ENCODE results near the gene PPP2R3B.

The PPP2R3B gene

GRCh38 chrX:368811-369562 lies 17.7 kb downstream of the PPP2R3B start:
- Histone ChIP-seq H3K4me2 (ENCODE audit: insufficient read depth, low read length, poor library complexity, severe bottlenecking) (no peak overlapping the region), H2BK120ac (ENCODE audit: low read depth, low read length) (no peak overlapping the region), H2AK5ac (ENCODE audit: low read depth, low read length) (no peak overlapping the region), H3K27ac (replicated peaks; ENCODE audit: low read length) (no peak overlapping the region), H3K27me3 (ENCODE audit: control insufficient read depth in 3 of 3, insufficient read depth in 3 of 3, low read depth in 1 of 3, low read length in 3 of 3) (peaks cover 0 to 7% (median 0%) of the 10 kb centered on the region in 3 experiments), H4K8ac (ENCODE audit: low read depth, low read length) (no peak overlapping the region), H2BK15ac (ENCODE audit: low read length) (no peak overlapping the region), H3K18ac (ENCODE audit: low read length) (peak overlapping the region; percentile 81), H3K9ac (ENCODE audit: low read depth, low read length, poor library complexity) (no peak overlapping the region), H3K36me3 (replicated peaks in 1 of 2; ENCODE audit: control insufficient read depth in 2 of 2, insufficient read depth in 2 of 2, low read length in 2 of 2) (peaks cover 3 to 6% of the 10 kb centered on the region in 2 donors), H2AFZ (ENCODE audit: low read length) (no peak overlapping the region), H3K4me3 (ENCODE audit: low read length in 2 of 2) (no peak overlapping the region), H3K4me1 (ENCODE audit: control insufficient read depth in 2 of 2, insufficient read depth in 1 of 2, low read depth in 1 of 2, low read length in 2 of 2) (peaks cover 9 to 10% of the 10 kb centered on the region in 2 donors), H4K91ac (ENCODE audit: low read depth, low read length, poor library complexity) (no peak overlapping the region), H3K79me1 (ENCODE audit: low read depth, low read length) (peaks cover 22% of the 10 kb centered on the region), H3K4ac (ENCODE audit: low read length) (no peak overlapping the region), H2BK5ac (ENCODE audit: low read length) (no peak overlapping the region), H3K14ac (ENCODE audit: low read length) (peak overlapping the region; percentile 56), H3K9me3 (replicated peaks in 1 of 2; ENCODE audit: control insufficient read depth in 2 of 2, insufficient read depth in 1 of 2, low read depth in 1 of 2, low read length in 2 of 2) (peaks cover 2% of the 10 kb centered on the region in 2 donors), H2BK12ac (ENCODE audit: low read length) (no peak overlapping the region), H3K23ac (ENCODE audit: low read depth, low read length, poor library complexity) (peak overlapping the region; percentile 78)
- no peak for DNase-seq (ENCODE audit: low spot score)
- WGBS, 2 donors (ENCODE audit: extremely low coverage in 2 of 2, insufficient read length in 2 of 2, insufficient replicate concordance in 1 of 2) = no CpG with 5 or more reads among the region's 25 CpGs

- Histone ChIP-seq H3K14ac (ENCODE audit: low read length) (peak overlapping the region; percentile 8), H3K4me2 (ENCODE audit: insufficient read depth, low read length, poor library complexity, severe bottlenecking) (no peak overlapping the region), H3K4ac (ENCODE audit: low read length) (no peak overlapping the region), H3K4me3 (ENCODE audit: low read length in 2 of 2) (no peak overlapping the region), H3K9me3 (replicated peaks in 1 of 2; ENCODE audit: control insufficient read depth in 2 of 2, insufficient read depth in 1 of 2, low read depth in 1 of 2, low read length in 2 of 2) (peaks cover 8 to 13% of the 10 kb centered on the region in 2 donors), H4K91ac (ENCODE audit: low read depth, low read length, poor library complexity) (no peak overlapping the region), H2AK5ac (ENCODE audit: low read depth, low read length) (no peak overlapping the region), H3K27me3 (ENCODE audit: control insufficient read depth in 3 of 3, insufficient read depth in 3 of 3, low read depth in 1 of 3, low read length in 3 of 3) (peaks cover 0 to 1% (median 0%) of the 10 kb centered on the region in 3 experiments), H3K79me1 (ENCODE audit: low read depth, low read length) (peaks cover 30% of the 10 kb centered on the region), H2AFZ (ENCODE audit: low read length) (no peak overlapping the region), H3K27ac (replicated peaks; ENCODE audit: low read length) (no peak overlapping the region), H3K4me1 (ENCODE audit: control insufficient read depth in 2 of 2, insufficient read depth in 1 of 2, low read depth in 1 of 2, low read length in 2 of 2) (peaks cover 7 to 10% of the 10 kb centered on the region in 2 donors), H3K36me3 (replicated peaks in 1 of 2; ENCODE audit: control insufficient read depth in 2 of 2, insufficient read depth in 2 of 2, low read length in 2 of 2) (peaks cover 6 to 11% of the 10 kb centered on the region in 2 donors), H2BK5ac (ENCODE audit: low read length) (no peak overlapping the region), H4K8ac (ENCODE audit: low read depth, low read length) (no peak overlapping the region), H3K23ac (ENCODE audit: low read depth, low read length, poor library complexity) (no peak overlapping the region), H3K18ac (ENCODE audit: low read length) (no peak overlapping the region), H2BK120ac (ENCODE audit: low read depth, low read length) (no peak overlapping the region), H2BK15ac (ENCODE audit: low read length) (no peak overlapping the region), H3K9ac (ENCODE audit: low read depth, low read length, poor library complexity) (no peak overlapping the region), H2BK12ac (ENCODE audit: low read length) (no peak overlapping the region)
- no peak for DNase-seq (ENCODE audit: low spot score)
- WGBS, 2 donors (ENCODE audit: extremely low coverage in 2 of 2, insufficient read length in 2 of 2, insufficient replicate concordance in 1 of 2) = no CpG with 5 or more reads among the region's 17 CpGs
Observed at GRCh38 chrX:367866-368265, 18.8 kb downstream of the PPP2R3B start.

- WGBS, 2 donors (ENCODE audit: extremely low coverage in 2 of 2, insufficient read length in 2 of 2, insufficient replicate concordance in 1 of 2) = no CpG with 5 or more reads among the region's 16 CpGs
- no peak overlapping the region for H3K23ac ChIP-seq (ENCODE audit: low read depth, low read length, poor library complexity)
- no peak overlapping the region for H3K4me3 ChIP-seq (ENCODE audit: low read length in 2 of 2)
- H3K9ac ChIP-seq (ENCODE audit: low read depth, low read length, poor library complexity) = no peak overlapping the region
- H3K4ac ChIP-seq (ENCODE audit: low read length) = no peak overlapping the region
- H3K27me3 ChIP-seq (ENCODE audit: control insufficient read depth in 3 of 3, insufficient read depth in 3 of 3, low read depth in 1 of 3, low read length in 3 of 3) = no peaks in the 10 kb centered on the region
- no peak overlapping the region for H3K18ac ChIP-seq (ENCODE audit: low read length)
- no peak overlapping the region for H4K8ac ChIP-seq (ENCODE audit: low read depth, low read length)
- H3K27ac ChIP-seq (replicated peaks; ENCODE audit: low read length) = no peak overlapping the region
- H2AK5ac ChIP-seq (ENCODE audit: low read depth, low read length) = no peak overlapping the region
- H2BK15ac ChIP-seq (ENCODE audit: low read length) = no peak overlapping the region
- H3K79me1 ChIP-seq (ENCODE audit: low read depth, low read length) = peaks cover 33% of the 10 kb centered on the region
- no peak overlapping the region for H2AFZ ChIP-seq (ENCODE audit: low read length)
- H4K91ac ChIP-seq (ENCODE audit: low read depth, low read length, poor library complexity) = no peak overlapping the region
- H2BK5ac ChIP-seq (ENCODE audit: low read length) = no peak overlapping the region
- no peak overlapping the region for H3K14ac ChIP-seq (ENCODE audit: low read length)
- H2BK12ac ChIP-seq (ENCODE audit: low read length) = no peak overlapping the region
- peaks cover 6 to 10% of the 10 kb centered on the region in 2 donors for H3K4me1 ChIP-seq (ENCODE audit: control insufficient read depth in 2 of 2, insufficient read depth in 1 of 2, low read depth in 1 of 2, low read length in 2 of 2)
- no peak overlapping the region for H3K4me2 ChIP-seq (ENCODE audit: insufficient read depth, low read length, poor library complexity, severe bottlenecking)
- H3K36me3 ChIP-seq (replicated peaks in 1 of 2; ENCODE audit: control insufficient read depth in 2 of 2, insufficient read depth in 2 of 2, low read length in 2 of 2) = peaks cover 6 to 12% of the 10 kb centered on the region in 2 donors
- peaks cover 11 to 18% of the 10 kb centered on the region in 2 donors for H3K9me3 ChIP-seq (replicated peaks in 1 of 2; ENCODE audit: control insufficient read depth in 2 of 2, insufficient read depth in 1 of 2, low read depth in 1 of 2, low read length in 2 of 2)
- no peak for DNase-seq (ENCODE audit: low spot score)
- no peak overlapping the region for H2BK120ac ChIP-seq (ENCODE audit: low read depth, low read length)
Observed at GRCh38 chrX:367349-367748, 19.4 kb downstream of the PPP2R3B start.

- H4K91ac ChIP-seq (ENCODE audit: low read depth, low read length, poor library complexity) = no peak overlapping the region
- no peak for DNase-seq (ENCODE audit: low spot score)
- H3K27me3 ChIP-seq (ENCODE audit: control insufficient read depth in 3 of 3, insufficient read depth in 3 of 3, low read depth in 1 of 3, low read length in 3 of 3) = no peaks in the 10 kb centered on the region
- H3K9ac ChIP-seq (ENCODE audit: low read depth, low read length, poor library complexity) = peak overlapping the region; percentile 77
- no peak overlapping the region for H3K4me3 ChIP-seq (ENCODE audit: low read length in 2 of 2)
- no peak overlapping the region for H2BK12ac ChIP-seq (ENCODE audit: low read length)
- H3K14ac ChIP-seq (ENCODE audit: low read length) = peak overlapping the region; percentile 56
- H3K4me2 ChIP-seq (ENCODE audit: insufficient read depth, low read length, poor library complexity, severe bottlenecking) = no peak overlapping the region
- H3K18ac ChIP-seq (ENCODE audit: low read length) = peak overlapping the region; percentile 13
- H4K8ac ChIP-seq (ENCODE audit: low read depth, low read length) = peak overlapping the region; percentile 43
- H2BK15ac ChIP-seq (ENCODE audit: low read length) = no peak overlapping the region
- no CpG with 5 or more reads among the region's 37 CpGs for WGBS, 2 donors (ENCODE audit: extremely low coverage in 2 of 2, insufficient read length in 2 of 2, insufficient replicate concordance in 1 of 2)
- no peaks in the 10 kb centered on the region for H3K4me1 ChIP-seq (ENCODE audit: control insufficient read depth in 2 of 2, insufficient read depth in 1 of 2, low read depth in 1 of 2, low read length in 2 of 2)
- peak overlapping the region; percentile 91 for H3K23ac ChIP-seq (ENCODE audit: low read depth, low read length, poor library complexity)
- H2BK120ac ChIP-seq (ENCODE audit: low read depth, low read length) = no peak overlapping the region
- peaks cover 30 to 51% of the 10 kb centered on the region in 2 donors for H3K9me3 ChIP-seq (replicated peaks in 1 of 2; ENCODE audit: control insufficient read depth in 2 of 2, insufficient read depth in 1 of 2, low read depth in 1 of 2, low read length in 2 of 2)
- H2AK5ac ChIP-seq (ENCODE audit: low read depth, low read length) = peak overlapping the region; percentile 46
- peaks cover 23 to 45% of the 10 kb centered on the region in 2 donors for H3K36me3 ChIP-seq (replicated peaks in 1 of 2; ENCODE audit: control insufficient read depth in 2 of 2, insufficient read depth in 2 of 2, low read length in 2 of 2)
- H3K4ac ChIP-seq (ENCODE audit: low read length) = no peak overlapping the region
- peaks cover 32% of the 10 kb centered on the region for H3K79me1 ChIP-seq (ENCODE audit: low read depth, low read length)
- no peak overlapping the region for H2AFZ ChIP-seq (ENCODE audit: low read length)
- H3K27ac ChIP-seq (replicated peaks; ENCODE audit: low read length) = no peak overlapping the region
- no peak overlapping the region for H2BK5ac ChIP-seq (ENCODE audit: low read length)
Observed at GRCh38 chrX:363621-364375, 22.9 kb downstream of the PPP2R3B start.

Data from neuronal stem cell (in vitro differentiated cells).